Measurements from ENCODE around the gene MAGOH.
A peak's percentile ranks its signal among the peaks of the same experiment; 100 is the strongest.
"Not testable (repeated sequence)": the region's sequence is repeated elsewhere in the genome, so short reads cannot be mapped to it uniquely, and the experiment has no call there.

Gene MAGOH

GRCh38 chr1:53238197-53239155 lies at the start of gene MAGOH:
Gene MAGOH (minus strand): TSS chr1:53238518. CDS start chr1:53238448, 70 bp downstream.
- Mint-ChIP-seq H3K36me3 (ENCODE audit: low read depth) (peaks cover 45% of the 10 kb centered on the region), H3K9me3 (no peaks in the 10 kb centered on the region), H3K4me1 (ENCODE audit: low read depth) (peaks cover 30% of the 10 kb centered on the region), H3K27ac (peak within 1 kb of the TSS; percentile 98), H3K27me3 (no peaks in the 10 kb centered on the region), H3K4me3 (peak within 1 kb of the TSS; percentile 99)
- intact Hi-C loops (cut with micrococcal nuclease): loop anchor here (1.0 kb wide), 2 partner anchors 18 to 42 kb away; partner anchors contain the start of genes CPT2 and CZIB

GRCh38 chr1:53286955-53287354 lies 48.6 kb upstream of the MAGOH start:
- Mint-ChIP-seq H3K4me3 (no peak overlapping the region), H3K27ac (peak overlapping the region; percentile 62), H3K27me3 (no peaks in the 10 kb centered on the region), H3K9me3 (no peaks in the 10 kb centered on the region), H3K4me1 (ENCODE audit: low read depth) (peaks cover 40% of the 10 kb centered on the region), H3K36me3 (ENCODE audit: low read depth) (peaks cover 70% of the 10 kb centered on the region)
- intact Hi-C loops (cut with micrococcal nuclease): no loop called here

- H3K27ac Mint-ChIP-seq: no peak overlapping the region
- H3K4me3 Mint-ChIP-seq: no peak overlapping the region
Measured at GRCh38 chr1:53285969-53286760, 47.8 kb upstream of the MAGOH start.

GRCh38 chr1:53285546-53285945 lies 47.2 kb upstream of the MAGOH start:
- Mint-ChIP-seq H3K4me1 (ENCODE audit: low read depth) (peaks cover 29% of the 10 kb centered on the region), H3K36me3 (ENCODE audit: low read depth) (peaks cover 73% of the 10 kb centered on the region), H3K4me3 (no peak overlapping the region), H3K27me3 (no peaks in the 10 kb centered on the region), H3K9me3 (no peaks in the 10 kb centered on the region), H3K27ac (no peak overlapping the region)
- intact Hi-C loops (cut with micrococcal nuclease): no loop called here

More at GRCh38 chr1:53285969-53286760, 47.8 kb upstream of the MAGOH start:
- peaks cover 73% of the 10 kb centered on the region for H3K36me3 Mint-ChIP-seq (ENCODE audit: low read depth)
- intact Hi-C loops (cut with micrococcal nuclease): no loop called here
- peaks cover 35% of the 10 kb centered on the region for H3K4me1 Mint-ChIP-seq (ENCODE audit: low read depth)
- H3K9me3 Mint-ChIP-seq: no peaks in the 10 kb centered on the region
- no peaks in the 10 kb centered on the region for H3K27me3 Mint-ChIP-seq

GRCh38 chr1:53284224-53285020 lies 46.1 kb upstream of the MAGOH start:
- no peaks in the 10 kb centered on the region for H3K9me3 Mint-ChIP-seq
- H3K27ac Mint-ChIP-seq: no peak overlapping the region
- no peak overlapping the region for H3K4me3 Mint-ChIP-seq
- H3K4me1 Mint-ChIP-seq (ENCODE audit: low read depth): peaks cover 20% of the 10 kb centered on the region
- no peaks in the 10 kb centered on the region for H3K27me3 Mint-ChIP-seq
- H3K36me3 Mint-ChIP-seq (ENCODE audit: low read depth): peaks cover 77% of the 10 kb centered on the region
- intact Hi-C loops (cut with micrococcal nuclease): no loop called here

GRCh38 chr1:53283156-53283555 lies 44.8 kb upstream of the MAGOH start:
- intact Hi-C loops (cut with micrococcal nuclease); H3K27me3 Mint-ChIP-seq; H3K27ac Mint-ChIP-seq; H3K9me3 Mint-ChIP-seq; H3K4me3 Mint-ChIP-seq: not testable (repeated sequence)
- peaks cover 71% of the 10 kb centered on the region for H3K36me3 Mint-ChIP-seq (ENCODE audit: low read depth)
- H3K4me1 Mint-ChIP-seq (ENCODE audit: low read depth): peaks cover 14% of the 10 kb centered on the region

GRCh38 chr1:53281133-53281532 lies 42.8 kb upstream of the MAGOH start:
- no peak overlapping the region for H3K27ac Mint-ChIP-seq
- no peak overlapping the region for H3K4me3 Mint-ChIP-seq
- peaks cover 75% of the 10 kb centered on the region for H3K36me3 Mint-ChIP-seq (ENCODE audit: low read depth)
- no peaks in the 10 kb centered on the region for H3K27me3 Mint-ChIP-seq
- no peaks in the 10 kb centered on the region for H3K4me1 Mint-ChIP-seq (ENCODE audit: low read depth)
- intact Hi-C loops (cut with micrococcal nuclease): no loop called here
- no peaks in the 10 kb centered on the region for H3K9me3 Mint-ChIP-seq

GRCh38 chr1:53280496-53280895 lies 42.2 kb upstream of the MAGOH start:
- Mint-ChIP-seq H3K27me3 (no peaks in the 10 kb centered on the region), H3K4me3 (no peak overlapping the region), H3K36me3 (ENCODE audit: low read depth) (peaks cover 78% of the 10 kb centered on the region), H3K9me3 (no peaks in the 10 kb centered on the region), H3K27ac (no peak overlapping the region), H3K4me1 (ENCODE audit: low read depth) (no peaks in the 10 kb centered on the region)
- intact Hi-C loops (cut with micrococcal nuclease): no loop called here

- intact Hi-C loops (cut with micrococcal nuclease): no loop called here
- no peaks in the 10 kb centered on the region for H3K27me3 Mint-ChIP-seq
- no peaks in the 10 kb centered on the region for H3K9me3 Mint-ChIP-seq
- no peak overlapping the region for H3K4me3 Mint-ChIP-seq
- no peaks in the 10 kb centered on the region for H3K4me1 Mint-ChIP-seq (ENCODE audit: low read depth)
- H3K36me3 Mint-ChIP-seq (ENCODE audit: low read depth): peaks cover 78% of the 10 kb centered on the region
- no peak overlapping the region for H3K27ac Mint-ChIP-seq
Measured at GRCh38 chr1:53279296-53280200, 41.2 kb upstream of the MAGOH start.

GRCh38 chr1:53278298-53278725 lies 40.0 kb upstream of the MAGOH start:
- Mint-ChIP-seq H3K27ac (no peak overlapping the region), H3K36me3 (ENCODE audit: low read depth) (peaks cover 84% of the 10 kb centered on the region), H3K4me1 (ENCODE audit: low read depth) (peaks cover 8% of the 10 kb centered on the region), H3K27me3 (no peaks in the 10 kb centered on the region), H3K4me3 (no peak overlapping the region), H3K9me3 (no peaks in the 10 kb centered on the region)
- intact Hi-C loops (cut with micrococcal nuclease): loop anchor here (1.0 kb wide), 1 partner anchor 115 kb away; no protein-coding TSS in a partner anchor

GRCh38 chr1:53277326-53277725 lies 39.0 kb upstream of the MAGOH start:
- intact Hi-C loops (cut with micrococcal nuclease): no loop called here
- no peak overlapping the region for H3K4me3 Mint-ChIP-seq
- peaks cover 8% of the 10 kb centered on the region for H3K4me1 Mint-ChIP-seq (ENCODE audit: low read depth)
- H3K36me3 Mint-ChIP-seq (ENCODE audit: low read depth): peaks cover 92% of the 10 kb centered on the region
- H3K27ac Mint-ChIP-seq: no peak overlapping the region
- H3K27me3 Mint-ChIP-seq: no peaks in the 10 kb centered on the region
- no peaks in the 10 kb centered on the region for H3K9me3 Mint-ChIP-seq

GRCh38 chr1:53276902-53277281 lies 38.6 kb upstream of the MAGOH start:
- Mint-ChIP-seq H3K9me3 (no peaks in the 10 kb centered on the region), H3K36me3 (ENCODE audit: low read depth) (peaks cover 92% of the 10 kb centered on the region), H3K27me3 (no peaks in the 10 kb centered on the region), H3K4me3 (no peak overlapping the region), H3K27ac (no peak overlapping the region), H3K4me1 (ENCODE audit: low read depth) (peaks cover 8% of the 10 kb centered on the region)
- intact Hi-C loops (cut with micrococcal nuclease): no loop called here
